Activated CD4-positive, alpha-beta T cell treated with anti-CD3 and anti-CD28 coated beads, Interleukin-2, amount 50 U/mL, for 24 hours (primary cell): Measurements from ENCODE around the gene ACOD1.
"Not testable (repeated sequence)": the region's sequence is repeated elsewhere in the genome, so short reads cannot be mapped to it uniquely, and the experiment has no call there.

ENCODE experiments used
- DNase-seq, 2 donors: peaks; one replicate each; pipeline ENCODE4 v3.0.0-alpha.2; 2020; ENCODE audit warnings: low read depth in 1 of 2, low spot score in 1 of 2

Gene ACOD1

GRCh38 chr13:76950101-76950500, 1.8 kb downstream of the ACOD1 start:
- no peak for DNase-seq

GRCh38 chr13:76953968-76954367, 5.7 kb downstream of the ACOD1 start:
- DNase-seq, result no peak

DNA sequence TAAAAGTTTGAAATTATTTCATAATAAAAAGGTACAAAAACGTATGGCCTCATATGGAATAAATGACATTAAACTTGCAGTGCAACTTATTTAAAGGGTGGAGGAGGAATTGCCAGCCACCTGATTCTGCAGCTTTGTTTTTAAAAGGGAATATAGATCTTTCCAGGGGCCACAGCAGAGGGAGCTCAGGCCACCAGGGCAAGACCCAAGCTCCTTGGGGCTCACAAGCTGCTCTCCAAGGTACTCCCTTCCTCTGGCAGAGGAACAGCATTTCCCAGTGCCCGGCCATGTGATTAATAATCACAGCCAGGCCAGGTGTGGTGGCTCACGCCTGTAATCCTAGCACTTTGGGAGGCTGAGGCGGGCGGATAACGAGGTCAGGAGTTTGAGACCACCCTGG, 6.2 kb downstream of the ACOD1 start:
- DNase-seq, result no peak

DNA sequence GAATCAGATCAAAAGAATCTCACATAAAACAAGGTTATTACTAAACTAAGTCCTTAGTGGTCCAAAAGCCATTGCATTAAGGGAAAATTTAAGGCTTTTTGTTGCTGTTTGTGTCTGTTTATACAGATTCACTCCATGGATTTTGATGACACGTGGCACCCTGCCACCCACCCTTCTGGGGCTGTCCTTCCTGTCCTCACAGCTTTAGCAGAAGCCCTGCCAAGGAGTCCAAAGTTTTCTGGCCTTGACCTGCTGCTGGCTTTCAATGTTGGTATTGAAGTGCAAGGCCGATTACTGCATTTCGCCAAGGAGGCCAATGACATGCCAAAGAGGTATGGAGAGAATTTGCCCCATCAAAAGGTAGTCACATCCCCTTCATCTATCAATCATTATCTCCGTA, 6.9 kb downstream of the ACOD1 start:
- DNase-seq, result no peak

- DNase-seq, result no peak
These were observed 7.3 kb downstream of the ACOD1 start for GRCh38 chr13:76955661-76956060.

DNA sequence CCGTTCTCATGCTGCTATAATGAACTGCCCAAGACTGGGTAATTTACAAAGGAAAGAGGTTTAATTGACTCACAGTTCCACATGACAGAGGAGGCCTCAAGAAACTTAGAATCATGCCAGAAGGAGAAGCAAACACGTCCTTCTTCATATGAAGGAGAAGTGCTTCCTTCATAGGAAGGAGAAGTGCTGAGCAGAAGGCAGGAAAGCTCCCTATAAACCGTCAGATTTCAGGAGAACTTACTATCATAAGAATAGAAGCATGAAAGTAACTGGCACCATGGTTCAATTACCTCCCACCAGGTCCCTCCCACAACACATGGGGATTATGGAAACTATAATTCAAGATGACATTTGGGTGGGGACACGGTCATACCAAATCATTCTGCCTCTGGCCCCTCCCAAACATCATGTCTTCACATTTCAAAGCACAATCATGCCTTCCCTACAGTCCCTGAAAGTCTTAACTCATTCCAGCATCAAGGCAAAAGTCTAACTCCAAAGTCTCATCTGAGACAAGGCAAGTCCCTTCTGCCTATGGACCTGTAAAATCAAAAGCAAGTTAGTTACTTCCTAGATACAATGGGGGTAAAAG, 10.6 kb downstream of the ACOD1 start:
- no peak for DNase-seq

- DNase-seq, result not testable (repeated sequence)
These were observed 11.4 kb downstream of the ACOD1 start for GRCh38 chr13:76959734-76960133.

- no peak for DNase-seq
These were observed 17.6 kb downstream of the ACOD1 start for GRCh38 chr13:76965759-76966421.

DNA sequence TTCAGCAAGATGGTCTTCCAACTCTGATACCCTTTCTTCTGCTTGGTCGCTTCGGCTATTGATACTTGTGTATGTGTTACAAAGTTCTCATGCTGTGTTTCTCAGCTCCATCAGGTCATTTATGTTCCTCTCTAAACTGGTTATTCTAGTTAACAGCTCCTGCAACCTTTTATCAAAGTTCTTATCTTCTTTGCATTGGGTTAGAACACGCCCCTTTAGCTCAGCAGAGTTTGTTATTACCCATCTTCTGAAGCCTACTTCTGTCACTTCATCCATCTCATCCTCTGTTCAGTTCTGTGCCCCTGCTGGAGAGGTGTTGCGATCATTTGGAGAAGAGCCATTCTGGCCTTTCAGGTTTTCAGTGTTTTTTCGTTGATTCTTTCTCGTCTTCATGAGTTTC, 18.7 kb downstream of the ACOD1 start:
- no peak for DNase-seq

DNA sequence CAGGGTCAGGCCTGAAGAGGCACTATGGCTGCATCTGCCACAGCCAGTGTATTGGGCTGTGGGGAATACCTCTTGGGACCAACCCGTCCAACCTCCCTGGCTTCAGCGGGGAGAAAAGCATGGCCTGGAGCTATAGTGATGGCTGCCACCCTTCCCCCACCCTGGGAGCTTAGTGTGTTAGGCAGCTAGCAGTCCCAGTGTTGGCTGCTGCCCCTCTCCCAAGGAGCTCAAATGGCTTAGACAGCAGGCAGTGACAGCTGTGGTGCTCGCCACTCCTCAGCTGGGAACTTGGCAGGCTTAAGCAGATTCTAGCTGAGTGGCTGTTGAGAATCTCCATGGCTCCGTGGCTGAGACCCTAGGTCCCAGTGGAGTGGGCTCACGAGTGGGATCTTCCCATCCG, 19.7 kb downstream of the ACOD1 start:
- no peak for DNase-seq

- DNase-seq, result no peak
These were observed 21.4 kb downstream of the ACOD1 start for GRCh38 chr13:76969488-76970365.

- DNase-seq, result no peak
These were observed 22.9 kb downstream of the ACOD1 start for GRCh38 chr13:76971215-76971614.

GRCh38 chr13:76971851-76972829, 23.8 kb downstream of the ACOD1 start:
- DNase-seq, result no peak

- DNase-seq, result no peak
These were observed 25.8 kb downstream of the ACOD1 start for GRCh38 chr13:76973920-76974617.

GRCh38 chr13:76974618-76974975, 26.3 kb downstream of the ACOD1 start:
- no peak for DNase-seq

- DNase-seq, result no peak
These were observed 27.6 kb downstream of the ACOD1 start for GRCh38 chr13:76975863-76976262.

DNA sequence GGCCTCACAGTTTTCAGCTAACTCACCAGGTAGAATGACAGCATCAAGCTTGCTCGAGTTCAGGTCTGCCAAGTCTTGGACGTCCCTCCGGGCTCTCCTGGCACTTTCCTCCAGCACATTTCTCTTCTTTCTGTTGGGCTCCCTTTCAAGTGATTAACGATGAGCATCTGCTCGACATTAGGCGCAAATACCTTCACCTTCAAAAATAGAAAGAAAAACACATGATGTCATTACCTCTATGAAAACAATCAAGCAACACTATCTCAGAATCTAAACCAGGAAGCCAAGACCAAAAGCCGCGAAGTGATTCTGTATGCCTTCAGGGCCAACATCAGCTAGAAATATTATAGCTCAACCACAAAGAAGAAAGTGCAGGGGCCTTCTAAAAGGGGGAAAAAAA, 28.2 kb downstream of the ACOD1 start:
- no peak for DNase-seq

DNA sequence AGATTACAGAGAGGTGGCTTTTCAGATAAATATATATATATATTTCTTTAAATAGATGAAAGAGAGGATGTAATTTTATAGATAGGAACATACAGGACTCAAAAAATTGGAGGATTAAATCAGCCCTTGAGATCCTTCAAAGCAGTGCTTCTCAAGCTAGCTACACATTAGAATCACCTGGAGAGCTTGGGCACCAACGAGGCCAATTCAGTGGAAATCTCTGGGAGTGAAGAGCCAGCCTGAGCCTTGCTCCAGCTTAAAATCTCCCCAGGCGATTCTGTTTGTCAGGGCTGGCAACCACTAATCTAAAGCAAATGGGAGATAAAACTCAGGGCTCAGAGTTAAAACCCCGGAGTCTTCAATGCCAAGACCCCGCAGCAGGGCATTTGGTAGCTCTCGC, 28.6 kb downstream of the ACOD1 start:
- no peak for DNase-seq

DNA sequence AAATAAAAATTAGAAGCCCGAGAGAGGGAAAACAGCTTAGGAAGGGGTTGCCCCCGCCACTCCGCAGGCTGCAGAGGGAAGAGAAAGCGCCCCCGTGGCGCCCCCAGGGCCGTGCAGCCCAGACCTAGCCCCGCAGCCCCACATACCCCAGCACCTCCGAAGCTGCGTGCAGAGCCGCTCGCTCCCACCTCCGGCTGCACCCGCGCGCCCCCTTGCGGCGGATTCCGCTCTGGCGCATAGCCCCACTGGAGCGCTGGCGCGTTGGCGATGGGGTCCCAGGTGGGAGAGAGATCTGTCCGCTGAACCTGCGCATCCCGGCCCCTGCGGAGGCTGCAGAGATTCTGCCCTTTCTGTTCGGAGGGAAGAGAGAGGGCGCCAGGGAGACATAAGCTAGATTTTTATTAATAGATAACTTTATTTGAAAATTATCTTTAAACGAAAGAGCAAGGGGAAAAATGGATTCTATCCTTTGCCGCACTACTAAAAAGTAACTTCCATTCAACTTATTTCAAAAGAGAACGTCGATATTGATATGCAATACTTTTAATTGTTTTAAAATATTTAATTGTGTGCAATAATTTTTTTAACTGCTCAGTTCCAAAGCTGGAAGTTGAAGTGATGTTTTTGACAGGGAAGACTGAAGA, 31.9 kb downstream of the ACOD1 start:
- DNase-seq, result peak; percentile 74

DNA sequence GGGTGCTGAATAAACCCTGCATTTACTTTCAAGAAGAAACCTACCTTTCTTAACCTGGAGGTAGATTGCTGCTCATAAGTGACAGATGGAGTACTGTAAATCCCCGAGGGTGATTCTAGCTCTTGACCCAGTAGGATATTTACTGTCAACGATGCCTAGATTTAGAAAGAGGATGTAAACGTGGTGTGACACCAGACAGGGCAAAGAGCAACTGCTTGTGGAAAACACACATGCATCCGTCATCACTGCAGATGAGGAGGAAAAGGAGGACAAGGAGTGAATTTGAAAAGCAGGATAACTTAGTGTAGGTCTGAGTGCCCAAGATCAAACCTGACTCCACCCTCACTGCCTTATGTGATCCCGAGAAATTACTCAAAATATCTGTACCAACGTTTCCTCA, 33.8 kb downstream of the ACOD1 start:
- no peak for DNase-seq
